RWPE2 (cell line): ENCODE measurements around the gene KDM5A.
A peak's percentile ranks its signal among the peaks of the same experiment; 100 is the strongest.

Experiments
- ATAC-seq: fragments of 200-7000 bp; cut with Tn5 transposase; 3 replicates; pipeline ENCODE4 v1.9.1; 2021; ENCODE audit warnings: low read depth
- DNase-seq: peaks from one replicate; pipeline ENCODE4 v3.0.0-alpha.2; 2020; ENCODE audit warnings: low spot score
- H3K27ac ChIP-seq: fragments of 450-650 bp; 2 replicates; pipeline ENCODE4 v1.5.1; 2017; ENCODE audit warnings: mild to moderate bottlenecking; ENCODE audit not compliant: poor library complexity, severe bottlenecking
- H3K27me3 ChIP-seq: fragments of 250-450 bp; sonication (Bioruptor Pico); 2 replicates; pipeline ENCODE4 v1.5.1; 2021; ENCODE audit warnings: mild to moderate bottlenecking, moderate library complexity; ENCODE audit not compliant: insufficient read depth, poor library complexity, severe bottlenecking
- H3K36me3 ChIP-seq: fragments of 250-450 bp; sonication (Bioruptor Pico); 2 replicates; pipeline ENCODE4 v1.5.1; 2020; ENCODE audit warnings: low read depth, mild to moderate bottlenecking, moderate library complexity
- H3K4me1 ChIP-seq: fragments of 250-450 bp; sonication (Bioruptor Pico); 2 replicates; pipeline ENCODE4 v1.5.1; 2021; ENCODE audit warnings: mild to moderate bottlenecking, moderate library complexity; ENCODE audit not compliant: insufficient read depth, poor library complexity, severe bottlenecking
- H3K4me3 ChIP-seq: fragments of 250-450 bp; sonication (Bioruptor Pico); 2 replicates; pipeline ENCODE4 v1.5.1; 2021; ENCODE audit warnings: mild to moderate bottlenecking, moderate library complexity; ENCODE audit not compliant: severe bottlenecking
- H3K9me3 ChIP-seq: fragments of 250-450 bp; sonication (Bioruptor Pico); 2 replicates; pipeline ENCODE4 v1.5.1; 2021; ENCODE audit warnings: mild to moderate bottlenecking, moderate library complexity; ENCODE audit not compliant: severe bottlenecking
- CTCF ChIP-seq: fragments of 450-650 bp; IDR thresholded peaks from one replicate; pipeline ENCODE4 v1.5.1; 2017; ENCODE audit warnings: mild to moderate bottlenecking, moderate library complexity; ENCODE audit not compliant: poor library complexity, severe bottlenecking

KDM5A gene

GRCh38 chr12:402029-402389 lies 12.9 kb upstream of the KDM5A start:
- H3K27me3 ChIP-seq: no peaks in the 10 kb centered on the region
- peaks cover 14% of the 10 kb centered on the region for H3K4me1 ChIP-seq
- no peaks in the 10 kb centered on the region for H3K9me3 ChIP-seq
- DNase-seq: no peak
- peak; percentile 35 for TF ChIP-seq CTCF
- no peak overlapping the region for H3K27ac ChIP-seq
- H3K4me3 ChIP-seq: peak overlapping the region; percentile 60
- peaks cover 10% of the 10 kb centered on the region for H3K36me3 ChIP-seq
- ATAC-seq: 0 out of 3 replicates have a peak, but pooled peaks have one; percentile 19

- H3K36me3 ChIP-seq: peaks cover 8% of the 10 kb centered on the region
- no peaks in the 10 kb centered on the region for H3K9me3 ChIP-seq
- DNase-seq: peak; percentile 83
- no peak within 1 kb of the TSS for H3K27ac ChIP-seq
- no peaks in the 10 kb centered on the region for H3K27me3 ChIP-seq
- H3K4me1 ChIP-seq: peaks cover 11% of the 10 kb centered on the region
- peak; percentile 99 for ATAC-seq
- TF ChIP-seq CTCF: peak; percentile 13
- peak within 1 kb of the TSS; percentile 60 for H3K4me3 ChIP-seq
Observed at GRCh38 chr12:401235-402028, 12.3 kb upstream of the KDM5A start, which contains the start of gene CCDC77. TSS of gene CCDC77 (plus strand) at chr12:401644. CDS start at chr12:409384, 7,740 bp downstream.

- DNase-seq (no peak), ATAC-seq (no peak)
- H3K27me3 ChIP-seq: no peaks in the 10 kb centered on the region
- no peaks in the 10 kb centered on the region for H3K9me3 ChIP-seq
- H3K4me1 ChIP-seq: peaks cover 11% of the 10 kb centered on the region
- H3K36me3 ChIP-seq: peaks cover 3% of the 10 kb centered on the region; the same call in 1 of the 2 replicates
- peak overlapping the region; percentile 60 for H3K4me3 ChIP-seq
- no peak overlapping the region for H3K27ac ChIP-seq
- no peak for TF ChIP-seq CTCF
Observed at GRCh38 chr12:400828-401227, 11.7 kb upstream of the KDM5A start.

GRCh38 chr12:388541-389141 lies 479 bp downstream of the KDM5A start:
- no peak for TF ChIP-seq CTCF
- Histone ChIP-seq H3K9me3 (no peaks in the 10 kb centered on the region), H3K4me1 (peaks cover 20% of the 10 kb centered on the region), H3K36me3 (peaks cover 30% of the 10 kb centered on the region), H3K27me3 (no peaks in the 10 kb centered on the region), H3K27ac (peak overlapping the region; percentile 76), H3K4me3 (peak overlapping the region; percentile 63)
- peak; percentile 32 for ATAC-seq
- DNase-seq: no peak
